HG02970 (cell line): ENCODE data around the gene NFATC1.
A peak's percentile ranks its signal among the peaks of the same experiment; 100 is the strongest.

Experiments used
- ATAC-seq: cut with Tn5 transposase; IDR thresholded peaks from one replicate; pipeline ENCODE4 v1.9.1; 2021; ENCODE audit warnings: mild to moderate bottlenecking, moderate library complexity, moderate number of reproducible peaks; ENCODE audit not compliant: unreplicated experiment, low FRiP score

The NFATC1 gene

DNA sequence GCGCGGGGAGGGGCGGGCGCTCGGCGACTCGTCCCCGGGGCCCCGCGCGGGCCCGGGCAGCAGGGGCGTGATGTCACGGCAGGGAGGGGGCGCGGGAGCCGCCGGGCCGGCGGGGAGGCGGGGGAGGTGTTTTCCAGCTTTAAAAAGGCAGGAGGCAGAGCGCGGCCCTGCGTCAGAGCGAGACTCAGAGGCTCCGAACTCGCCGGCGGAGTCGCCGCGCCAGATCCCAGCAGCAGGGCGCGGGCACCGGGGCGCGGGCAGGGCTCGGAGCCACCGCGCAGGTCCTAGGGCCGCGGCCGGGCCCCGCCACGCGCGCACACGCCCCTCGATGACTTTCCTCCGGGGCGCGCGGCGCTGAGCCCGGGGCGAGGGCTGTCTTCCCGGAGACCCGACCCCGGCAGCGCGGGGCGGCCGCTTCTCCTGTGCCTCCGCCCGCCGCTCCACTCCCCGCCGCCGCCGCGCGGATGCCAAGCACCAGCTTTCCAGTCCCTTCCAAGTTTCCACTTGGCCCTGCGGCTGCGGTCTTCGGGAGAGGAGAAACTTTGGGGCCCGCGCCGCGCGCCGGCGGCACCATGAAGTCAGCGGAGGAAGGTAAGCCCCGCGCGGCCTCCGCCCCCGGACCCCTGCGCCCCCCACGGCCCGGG is at the start of gene NFATC1:
NFATC1 (plus strand) TSS at position 170 of the 644 bp plus-strand sequence; CDS start at position 465, 295 bp downstream.
- ATAC-seq, result no peak

DNA sequence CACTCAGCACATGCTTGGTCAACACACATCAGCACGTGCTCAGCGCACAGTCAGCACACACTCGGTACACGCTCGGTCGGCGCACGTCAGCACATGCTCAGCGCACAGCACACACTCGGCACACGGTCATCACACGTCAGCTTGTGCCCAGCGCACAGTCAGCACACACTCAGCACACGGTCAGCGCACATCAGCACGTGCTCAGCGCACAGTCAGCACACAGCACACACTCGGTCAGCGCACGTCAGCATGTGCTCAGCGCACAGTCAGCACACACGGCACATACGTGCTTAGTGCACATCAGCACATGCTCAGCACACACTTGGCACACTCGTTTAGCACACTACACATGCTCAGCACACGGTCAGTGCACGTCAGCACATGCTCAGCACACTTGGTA is 49.7 kb upstream of the NFATC1 start:
- ATAC-seq, result no peak

GRCh38 chr18:79348066-79348465 is 47.7 kb upstream of the NFATC1 start:
- no peak for ATAC-seq

- no peak for ATAC-seq
Observed at GRCh38 chr18:79352432-79352831, 43.3 kb upstream of the NFATC1 start.

- no peak for ATAC-seq
Observed at GRCh38 chr18:79353267-79353666, 42.5 kb upstream of the NFATC1 start.

DNA sequence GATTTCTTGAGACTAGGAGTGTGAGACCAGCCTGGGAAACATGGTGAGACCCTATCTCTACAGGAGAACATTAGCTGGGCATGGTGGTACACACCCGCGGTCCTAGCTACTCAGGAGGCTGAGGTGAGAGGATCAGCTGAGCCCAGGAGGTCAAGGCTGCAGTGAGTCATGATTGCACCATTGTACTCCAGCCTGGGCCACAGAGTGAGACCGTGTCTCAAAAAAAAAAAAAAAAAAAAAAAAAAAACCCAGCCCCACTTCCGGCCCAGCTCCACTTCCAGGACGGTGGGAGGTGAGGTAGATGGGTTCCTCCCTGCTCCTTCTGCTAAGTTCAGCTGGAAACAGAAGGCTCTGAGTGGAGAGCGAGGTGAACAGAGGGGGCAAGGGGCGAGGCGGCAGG is 41.4 kb upstream of the NFATC1 start:
- ATAC-seq, result no peak

- peak; percentile 42 for ATAC-seq
Observed at GRCh38 chr18:79355433-79356335, 40.0 kb upstream of the NFATC1 start.

- peak; percentile 58 for ATAC-seq
Observed at GRCh38 chr18:79356435-79356834, 39.3 kb upstream of the NFATC1 start.

GRCh38 chr18:79360933-79361332 is 34.8 kb upstream of the NFATC1 start:
- no peak for ATAC-seq

- ATAC-seq, result no peak
Observed at GRCh38 chr18:79361766-79362522, 33.8 kb upstream of the NFATC1 start.

GRCh38 chr18:79365701-79366100 is 30.0 kb upstream of the NFATC1 start:
- no peak for ATAC-seq

DNA sequence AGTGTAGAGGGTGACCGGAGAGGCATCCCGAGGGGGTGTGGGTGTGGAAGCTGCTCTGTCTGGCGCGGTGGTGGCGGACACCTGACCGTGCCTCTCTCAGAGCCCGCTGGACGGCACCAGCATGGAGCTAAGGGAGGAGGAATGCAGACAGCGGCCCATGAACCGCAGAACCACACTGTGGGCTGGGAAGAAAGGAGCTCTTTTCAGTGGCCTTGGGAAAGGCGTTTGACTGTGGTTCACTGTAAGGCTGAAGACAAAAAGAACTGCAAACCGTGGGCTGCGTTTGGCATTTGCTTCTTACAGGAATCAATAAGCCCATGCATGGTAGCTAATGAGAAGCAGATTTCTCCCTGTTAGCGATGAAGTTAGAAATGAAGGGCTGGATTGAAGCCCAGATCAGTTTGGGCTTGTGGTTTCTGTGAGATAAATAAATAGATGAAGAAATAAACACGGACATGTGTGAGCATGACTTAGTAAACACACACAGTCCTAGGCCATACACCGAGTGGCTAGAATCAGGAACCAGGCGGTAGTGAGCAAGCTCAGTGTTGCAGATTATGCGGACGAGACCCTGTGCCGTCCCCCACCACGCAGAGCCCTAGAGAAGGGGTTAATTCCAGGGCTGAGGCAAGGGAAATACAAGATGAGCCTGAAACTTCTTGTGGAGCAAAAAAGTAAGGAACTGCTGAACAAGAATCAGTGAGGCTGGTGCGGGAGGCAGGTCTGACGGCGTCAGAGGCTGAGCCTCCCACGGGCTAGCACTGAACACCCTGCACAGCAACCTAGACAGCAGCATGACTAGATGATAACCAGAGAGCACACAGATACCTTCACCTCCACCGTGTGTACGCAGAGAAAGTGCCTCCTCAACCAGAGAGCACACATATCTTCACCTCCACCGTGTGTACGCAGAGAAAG is 29.3 kb upstream of the NFATC1 start:
- no peak for ATAC-seq

DNA sequence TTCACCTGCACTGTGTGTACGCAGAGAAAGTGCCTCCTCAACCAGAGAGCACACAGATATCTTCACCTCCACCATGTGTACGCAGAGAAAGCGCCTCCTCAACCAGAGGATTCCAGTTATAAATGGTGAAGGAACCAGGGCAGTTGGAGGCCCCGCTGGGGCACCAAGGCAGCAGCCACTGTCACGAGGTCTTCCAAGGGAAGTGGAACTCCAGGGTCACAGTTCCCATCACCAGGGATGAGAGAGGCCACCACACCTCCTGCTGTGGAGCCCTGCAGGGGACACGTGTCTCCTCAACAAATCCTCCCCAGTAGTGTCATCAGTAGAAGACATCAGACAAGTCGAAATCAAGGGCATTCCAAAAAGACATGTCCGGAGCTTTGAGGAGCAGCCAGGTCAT is 28.2 kb upstream of the NFATC1 start:
- ATAC-seq, result no peak

DNA sequence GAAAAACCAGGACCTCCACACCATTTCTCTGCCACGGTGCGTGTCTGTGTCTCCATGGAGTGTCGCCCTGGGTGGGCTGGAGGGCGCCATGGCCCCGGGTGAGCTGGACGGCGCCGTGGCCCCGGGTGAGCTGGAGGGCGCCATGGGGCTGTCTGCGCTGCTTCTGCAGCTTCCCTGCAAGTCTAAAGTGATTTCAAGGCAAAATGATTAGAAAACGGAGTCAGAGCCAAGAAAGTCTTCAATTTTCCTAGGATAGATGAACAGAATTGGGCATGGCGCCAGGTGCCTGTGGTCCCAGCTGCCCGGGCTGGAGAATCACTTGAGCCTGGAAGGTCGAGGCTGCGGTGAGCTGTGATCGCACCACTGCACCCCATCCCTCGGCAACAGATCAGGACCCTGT is 27.7 kb upstream of the NFATC1 start:
- no peak for ATAC-seq

GRCh38 chr18:79368681-79369080 is 27.0 kb upstream of the NFATC1 start:
- no peak for ATAC-seq

DNA sequence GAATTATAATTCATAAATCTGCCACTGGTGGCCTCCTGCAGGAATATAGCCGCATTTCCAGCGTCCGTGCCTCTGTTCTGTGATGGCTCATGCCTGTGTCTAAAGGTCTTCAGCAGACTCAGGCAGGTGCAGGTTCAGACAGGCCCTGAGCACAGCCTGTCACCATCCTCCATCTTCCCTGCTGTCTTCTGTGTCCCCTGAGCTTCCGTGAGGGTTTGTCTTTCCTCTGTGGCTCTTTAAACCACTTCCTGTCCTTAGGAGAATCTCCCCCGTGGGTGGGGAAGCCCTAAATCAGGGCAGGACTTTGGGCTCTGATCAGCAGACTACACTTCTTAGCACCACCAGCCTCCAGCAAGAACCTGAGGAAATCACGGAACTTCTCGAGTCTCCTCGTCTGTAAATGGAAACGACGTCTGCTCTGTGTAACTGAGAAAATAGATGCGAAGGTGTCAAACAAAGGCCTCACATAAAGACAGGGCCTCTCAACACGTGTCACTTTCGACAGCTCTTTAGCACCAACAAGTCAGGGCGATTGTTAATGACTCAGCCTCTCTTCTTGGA is 24.1 kb upstream of the NFATC1 start:
- no peak for ATAC-seq

DNA sequence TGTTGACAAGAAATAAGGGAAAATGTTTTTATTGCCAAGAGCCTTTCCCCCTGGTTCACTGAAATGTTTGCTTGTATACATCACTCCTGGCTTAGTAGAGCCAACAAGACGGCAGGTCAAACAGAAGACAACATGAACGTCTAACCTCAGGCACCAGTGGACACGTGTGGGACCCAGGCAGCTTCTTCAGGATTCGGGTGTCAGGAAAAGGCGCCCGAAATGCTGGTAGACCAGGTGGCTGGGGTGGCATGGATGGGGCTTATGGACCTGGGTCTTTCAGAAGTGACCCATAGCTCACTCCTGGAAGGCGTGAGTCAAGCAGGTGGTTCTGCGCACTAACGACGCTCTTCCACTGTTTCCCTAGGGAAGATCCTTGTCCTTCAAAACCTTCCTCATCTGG is 23.3 kb upstream of the NFATC1 start:
- no peak for ATAC-seq

DNA sequence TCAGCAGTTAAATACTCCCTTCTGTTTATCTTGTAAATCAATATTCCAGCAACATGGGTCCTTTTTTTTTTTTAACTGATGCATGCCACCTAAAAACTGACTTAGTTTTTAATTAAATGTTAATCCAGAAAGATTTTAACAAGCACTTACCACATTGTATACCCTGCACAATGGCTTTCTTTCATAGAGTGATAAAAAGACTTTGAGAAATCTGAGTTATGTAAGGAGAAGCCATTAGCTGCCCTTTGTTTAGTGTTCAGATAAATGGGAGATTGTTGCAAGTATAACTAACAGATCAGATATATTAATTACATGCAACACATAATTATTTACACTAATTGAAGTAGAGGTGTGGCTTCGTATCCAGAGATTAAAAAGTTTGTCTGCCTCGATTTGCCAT is 22.7 kb upstream of the NFATC1 start:
- no peak for ATAC-seq

GRCh38 chr18:79373736-79374135 is 22.0 kb upstream of the NFATC1 start:
- no peak for ATAC-seq
